Germinal center (tissue), 1 donor: ENCODE measurements around the gene BMP8B.

Source experiments
- DNase-seq: peaks from one replicate; pipeline ENCODE4 v3.0.0; 2012; ENCODE audit warnings: mixed read lengths, low spot score

The BMP8B gene

DNA sequence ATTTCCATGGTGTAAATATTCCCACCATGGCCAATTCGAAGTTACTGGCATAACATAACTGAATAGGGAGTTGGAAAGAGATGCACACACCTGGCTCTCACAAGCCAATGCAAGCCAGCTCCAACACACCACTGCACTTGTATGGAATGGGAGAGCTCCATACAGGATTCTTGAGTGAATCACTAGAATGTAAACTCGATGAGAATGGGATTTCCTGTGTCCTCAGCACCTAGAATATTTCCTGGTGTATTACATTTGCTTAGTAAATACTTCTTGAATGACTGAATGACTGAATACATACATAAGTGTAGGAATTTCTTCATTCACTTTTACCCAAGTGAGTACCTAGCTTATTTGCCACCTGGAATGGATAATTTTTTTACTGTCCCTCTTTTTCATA, 66.2 kb downstream of the BMP8B start:
- DNase-seq = no peak

DNA sequence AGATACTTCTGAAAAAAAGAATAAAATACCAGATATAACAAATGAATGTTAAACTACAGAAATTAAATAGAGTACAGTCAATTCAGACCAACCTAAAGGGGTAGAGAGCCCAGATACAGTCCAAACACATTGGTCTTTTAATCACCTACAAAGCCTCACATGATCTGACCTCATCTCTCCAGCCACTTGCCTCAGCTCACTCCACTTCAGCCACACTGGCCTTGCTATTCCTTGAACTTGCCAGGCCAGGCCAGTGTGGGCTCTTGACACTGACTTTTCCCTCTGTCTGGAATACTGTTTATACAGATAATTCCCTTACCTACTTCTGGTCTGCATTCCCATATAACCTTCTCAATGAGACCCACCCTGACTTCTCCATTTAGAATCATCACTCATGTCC, 67.0 kb downstream of the BMP8B start:
- DNase-seq = no peak

DNA sequence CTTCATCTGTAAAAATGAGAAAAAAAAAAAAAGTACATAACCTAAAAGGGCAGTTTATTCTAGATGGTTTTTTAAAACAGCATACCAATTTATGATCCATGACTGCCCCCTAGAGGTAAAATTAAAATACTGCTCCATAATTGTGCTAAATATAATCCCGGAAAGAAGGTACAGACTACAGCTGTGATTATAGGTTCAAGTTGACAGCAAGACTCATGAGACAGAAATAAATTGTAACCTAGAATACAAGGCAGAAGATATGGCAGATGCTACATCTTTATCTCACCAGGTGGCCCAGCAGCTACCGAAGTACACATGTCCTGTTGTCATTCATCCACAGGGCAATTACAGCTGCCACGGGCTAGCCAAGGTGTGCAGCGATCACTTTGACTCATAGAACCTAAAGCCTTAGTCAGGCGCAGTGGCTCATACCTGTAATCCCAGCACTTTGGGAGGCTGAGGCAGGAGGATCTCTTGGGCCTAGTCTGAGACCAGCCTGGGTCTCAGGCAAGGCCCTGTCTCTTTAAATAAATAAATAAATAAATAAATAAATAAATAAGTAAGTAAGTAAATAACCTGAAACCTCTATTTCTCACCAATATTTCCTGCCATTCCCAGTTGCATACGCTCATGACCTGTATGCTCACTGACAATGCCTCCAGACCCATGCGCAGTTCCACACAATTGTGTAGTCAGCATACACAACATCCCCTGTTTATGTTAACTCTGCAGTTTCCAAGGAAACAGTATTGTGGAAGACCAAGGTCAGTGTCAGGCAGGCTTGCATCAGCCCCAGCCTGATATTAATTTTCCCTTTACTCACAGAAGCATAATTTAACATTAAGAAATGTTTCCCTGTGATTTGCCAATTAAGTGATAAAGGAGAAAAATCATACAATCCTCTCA, 68.3 kb downstream of the BMP8B start:
- peak; percentile 45 for DNase-seq

DNA sequence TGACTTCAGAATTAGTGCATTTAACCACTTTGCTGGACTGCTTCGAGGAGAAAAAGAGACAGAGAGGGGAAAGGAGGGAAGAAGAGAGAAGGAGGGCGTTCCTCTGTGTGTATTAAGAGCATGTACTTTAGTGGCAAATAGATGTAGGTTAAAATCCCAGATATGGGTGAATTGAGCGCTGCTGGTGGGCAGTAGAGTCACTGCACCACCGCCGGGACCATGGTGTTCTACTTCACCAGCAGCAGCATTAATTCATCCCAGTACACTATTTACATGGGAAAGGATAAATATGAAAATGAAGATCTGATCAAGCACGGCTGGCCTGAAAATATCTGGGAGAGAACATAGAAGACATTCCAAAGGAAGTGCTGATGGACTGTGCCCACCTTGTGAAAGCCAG, 70.9 kb downstream of the BMP8B start:
- no peak for DNase-seq

DNA sequence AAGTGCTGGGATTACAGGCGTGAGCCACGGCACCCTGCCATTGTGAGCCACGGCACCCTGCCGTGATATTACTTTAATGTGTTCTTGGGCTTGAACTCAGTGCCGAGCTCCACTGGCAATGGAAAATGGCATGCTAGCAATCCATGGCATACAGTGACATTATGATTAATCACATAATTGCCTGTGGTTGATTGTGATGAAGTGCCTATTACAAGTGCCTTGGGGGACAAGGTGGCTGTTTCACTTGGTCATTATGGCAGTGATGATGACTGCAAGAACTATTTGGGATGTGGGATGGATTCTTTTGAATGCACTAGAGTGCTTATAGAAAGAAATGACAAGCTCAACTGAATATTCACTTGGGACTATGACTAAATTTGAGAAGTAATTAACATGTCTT, 75.1 kb downstream of the BMP8B start:
- no peak for DNase-seq

DNA sequence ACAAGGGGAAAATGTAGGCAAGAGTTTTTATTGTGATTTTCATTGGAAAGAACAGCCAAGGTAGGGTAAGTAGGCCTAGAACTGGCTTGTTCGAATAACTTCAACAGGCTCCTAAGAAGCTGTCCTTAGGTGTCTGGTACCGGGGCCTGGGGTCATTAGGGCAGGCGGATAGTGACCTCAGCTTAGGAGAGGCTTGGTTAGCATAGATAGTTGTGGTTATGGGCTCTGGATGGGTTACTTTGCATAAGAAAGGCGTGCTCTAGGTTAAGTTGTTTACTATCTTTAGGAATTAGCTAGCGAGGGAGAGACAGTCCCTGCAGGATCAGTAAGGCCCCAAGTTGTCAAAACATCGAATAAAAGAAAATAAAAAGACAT, 76.7 kb downstream of the BMP8B start:
- DNase-seq = no peak

DNA sequence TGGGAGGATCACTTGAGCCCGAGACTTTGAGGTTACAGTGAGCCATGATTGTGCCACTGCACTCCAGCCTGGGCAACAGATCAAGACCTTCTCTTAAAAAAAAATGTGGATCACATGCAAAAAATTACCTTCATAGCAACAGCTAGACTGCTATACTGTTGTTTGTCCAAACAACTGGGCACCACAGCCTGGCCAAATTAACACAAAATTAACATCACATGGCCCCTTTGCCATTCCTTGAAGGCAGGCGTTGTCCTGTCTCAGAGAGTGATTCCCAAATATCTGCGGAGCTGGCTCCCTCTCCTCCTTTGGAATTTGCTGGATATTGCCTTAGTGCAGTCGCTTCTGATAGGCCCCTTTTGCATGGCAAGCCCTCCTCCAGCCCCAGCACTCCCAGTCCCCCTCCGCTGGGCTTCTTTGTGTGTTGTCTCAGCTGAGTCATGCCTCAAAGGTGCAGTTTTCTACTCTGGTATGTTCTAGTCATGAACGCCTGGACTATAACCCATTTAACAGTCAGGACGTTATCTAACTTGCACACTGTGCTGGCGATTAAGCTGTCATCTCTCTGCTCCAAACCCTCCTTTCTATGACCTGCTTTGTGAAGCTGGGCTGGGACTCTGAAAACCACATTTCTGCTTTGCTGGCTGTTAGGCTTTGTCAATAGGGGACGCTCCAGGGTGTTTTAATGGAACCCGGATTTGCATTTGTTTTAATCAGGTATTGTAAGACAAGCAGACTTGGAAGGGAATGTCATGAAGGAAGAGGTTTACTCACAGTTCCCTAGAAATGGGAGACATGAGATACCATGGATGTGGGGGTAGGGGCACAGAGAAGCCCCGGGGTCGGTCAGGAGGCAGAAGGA, 77.3 kb downstream of the BMP8B start:
- no peak for DNase-seq

DNA sequence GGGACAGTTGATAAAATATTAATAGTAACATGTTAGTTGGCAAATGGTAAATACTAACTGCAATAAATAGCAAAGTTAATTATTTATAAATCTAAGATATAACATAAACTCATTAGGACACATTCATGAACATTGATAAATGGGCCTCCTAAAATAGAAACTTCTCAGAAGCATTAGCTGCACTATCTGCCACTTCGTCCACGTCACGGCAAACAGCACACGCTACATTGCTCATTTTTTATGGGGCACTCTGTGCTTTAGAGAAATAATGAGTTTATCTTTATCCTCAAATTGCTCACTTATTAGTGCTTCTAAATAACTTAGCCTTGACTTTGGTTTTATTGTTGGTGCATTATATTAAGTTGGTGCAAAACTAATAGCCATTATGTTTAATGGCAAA, 81.2 kb downstream of the BMP8B start:
- no peak for DNase-seq
